ENCODE data around the gene SOCS6. TPM values are rescaled to one million over a fixed set of nuclear protein-coding genes. Genes with fewer than 3 reads are reported as not detected.

Gene SOCS6
- polyA plus RNA-seq, 1 of the 3 experiments (the other 2 are of a cell fraction), result 12.1 TPM

DNA sequence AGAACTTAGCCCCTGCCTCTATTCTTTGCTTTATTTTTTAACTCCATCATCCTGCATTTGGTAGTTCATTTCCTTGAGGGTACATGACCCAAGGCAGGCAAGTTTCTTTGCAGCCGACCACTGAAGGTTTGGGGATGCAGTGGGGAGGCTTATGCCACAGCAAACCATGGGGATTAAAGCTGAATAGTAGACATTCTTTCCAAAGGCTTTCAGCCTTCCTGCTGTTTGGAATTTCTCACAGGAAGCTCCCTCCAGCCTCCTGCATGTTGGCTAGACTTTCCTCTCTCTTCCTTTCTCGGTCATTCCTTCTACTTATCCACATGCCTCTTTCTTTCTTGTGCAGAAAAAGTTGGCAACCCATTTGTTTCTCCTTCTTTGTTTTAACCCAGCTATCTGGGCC is 77.3 kb downstream of the SOCS6 start:
- Histone ChIP-seq H3K27ac (ENCODE audit: low read depth in 2 of 2, low read length in 1 of 2) (no peak overlapping the region), H3K27me3 (ENCODE audit: insufficient read depth) (no peaks in the 10 kb centered on the region), H3K4me1 (ENCODE audit: control insufficient read depth in 1 of 2, insufficient read depth in 2 of 2, low read depth in 1 of 2, low read length in 1 of 2) (no peaks in the 10 kb centered on the region), H3F3A (replicated peaks; ENCODE audit: insufficient read depth) (peaks cover 3% of the 10 kb centered on the region), H2AFZ (ENCODE audit: low read depth) (no peak overlapping the region), H3K9me2 (no peaks in the 10 kb centered on the region), H3K9me3 (no peaks in the 10 kb centered on the region), H4K20me1 (ENCODE audit: insufficient read depth) (no peaks in the 10 kb centered on the region), H3K4me2 (no peak overlapping the region), H3K79me2 (ENCODE audit: insufficient read depth) (no peaks in the 10 kb centered on the region), H3K36me3 (replicated peaks in 1 of 2; ENCODE audit: control insufficient read depth in 1 of 2, insufficient read depth in 2 of 2, low read length in 1 of 2) (no peaks in the 10 kb centered on the region), H3K4me3 (ENCODE audit: low read depth in 2 of 2, low read length in 1 of 2) (no peak overlapping the region), H3K9ac (no peak overlapping the region)
- ChIA-PET POLR2A (no interaction called here), CTCF (interaction anchor here (1.1 kb wide), 1 partner anchor 10 kb away, joined by 4 read pairs; no protein-coding TSS in a partner anchor)
- DNase-seq, result no peak
- no peak for TF ChIP-seq TAF1 (IDR thresholded peaks at IDR 0.05; ENCODE audit: borderline replicate concordance, low read depth, low read length)
- TF ChIP-seq, protein P1, sequence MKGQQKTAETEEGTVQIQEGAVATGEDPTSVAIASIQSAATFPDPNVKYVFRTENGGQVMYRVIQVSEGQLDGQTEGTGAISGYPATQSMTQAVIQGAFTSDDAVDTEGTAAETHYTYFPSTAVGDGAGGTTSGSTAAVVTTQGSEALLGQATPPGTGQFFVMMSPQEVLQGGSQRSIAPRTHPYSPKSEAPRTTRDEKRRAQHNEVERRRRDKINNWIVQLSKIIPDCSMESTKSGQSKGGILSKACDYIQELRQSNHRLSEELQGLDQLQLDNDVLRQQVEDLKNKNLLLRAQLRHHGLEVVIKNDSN (IDR thresholded peaks at IDR 0.05; ENCODE audit: borderline replicate concordance, low read depth), result no peak
- TF ChIP-seq, protein P2, sequence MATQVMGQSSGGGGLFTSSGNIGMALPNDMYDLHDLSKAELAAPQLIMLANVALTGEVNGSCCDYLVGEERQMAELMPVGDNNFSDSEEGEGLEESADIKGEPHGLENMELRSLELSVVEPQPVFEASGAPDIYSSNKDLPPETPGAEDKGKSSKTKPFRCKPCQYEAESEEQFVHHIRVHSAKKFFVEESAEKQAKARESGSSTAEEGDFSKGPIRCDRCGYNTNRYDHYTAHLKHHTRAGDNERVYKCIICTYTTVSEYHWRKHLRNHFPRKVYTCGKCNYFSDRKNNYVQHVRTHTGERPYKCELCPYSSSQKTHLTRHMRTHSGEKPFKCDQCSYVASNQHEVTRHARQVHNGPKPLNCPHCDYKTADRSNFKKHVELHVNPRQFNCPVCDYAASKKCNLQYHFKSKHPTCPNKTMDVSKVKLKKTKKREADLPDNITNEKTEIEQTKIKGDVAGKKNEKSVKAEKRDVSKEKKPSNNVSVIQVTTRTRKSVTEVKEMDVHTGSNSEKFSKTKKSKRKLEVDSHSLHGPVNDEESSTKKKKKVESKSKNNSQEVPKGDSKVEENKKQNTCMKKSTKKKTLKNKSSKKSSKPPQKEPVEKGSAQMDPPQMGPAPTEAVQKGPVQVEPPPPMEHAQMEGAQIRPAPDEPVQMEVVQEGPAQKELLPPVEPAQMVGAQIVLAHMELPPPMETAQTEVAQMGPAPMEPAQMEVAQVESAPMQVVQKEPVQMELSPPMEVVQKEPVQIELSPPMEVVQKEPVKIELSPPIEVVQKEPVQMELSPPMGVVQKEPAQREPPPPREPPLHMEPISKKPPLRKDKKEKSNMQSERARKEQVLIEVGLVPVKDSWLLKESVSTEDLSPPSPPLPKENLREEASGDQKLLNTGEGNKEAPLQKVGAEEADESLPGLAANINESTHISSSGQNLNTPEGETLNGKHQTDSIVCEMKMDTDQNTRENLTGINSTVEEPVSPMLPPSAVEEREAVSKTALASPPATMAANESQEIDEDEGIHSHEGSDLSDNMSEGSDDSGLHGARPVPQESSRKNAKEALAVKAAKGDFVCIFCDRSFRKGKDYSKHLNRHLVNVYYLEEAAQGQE (IDR thresholded peaks at IDR 0.05; ENCODE audit: low read depth, low read length), result no peak
- no peak for TF ChIP-seq RCOR1 (IDR thresholded peaks at IDR 0.05; ENCODE audit: low read length)
- TF ChIP-seq JUND (IDR thresholded peaks at IDR 0.05), result no peak
- no peak for TF ChIP-seq RFX5 (IDR thresholded peaks at IDR 0.05; ENCODE audit: low read length)
- TF ChIP-seq TEAD4 (IDR thresholded peaks at IDR 0.05; ENCODE audit: borderline replicate concordance, insufficient read depth), result no peak
- TF ChIP-seq, protein P3, sequence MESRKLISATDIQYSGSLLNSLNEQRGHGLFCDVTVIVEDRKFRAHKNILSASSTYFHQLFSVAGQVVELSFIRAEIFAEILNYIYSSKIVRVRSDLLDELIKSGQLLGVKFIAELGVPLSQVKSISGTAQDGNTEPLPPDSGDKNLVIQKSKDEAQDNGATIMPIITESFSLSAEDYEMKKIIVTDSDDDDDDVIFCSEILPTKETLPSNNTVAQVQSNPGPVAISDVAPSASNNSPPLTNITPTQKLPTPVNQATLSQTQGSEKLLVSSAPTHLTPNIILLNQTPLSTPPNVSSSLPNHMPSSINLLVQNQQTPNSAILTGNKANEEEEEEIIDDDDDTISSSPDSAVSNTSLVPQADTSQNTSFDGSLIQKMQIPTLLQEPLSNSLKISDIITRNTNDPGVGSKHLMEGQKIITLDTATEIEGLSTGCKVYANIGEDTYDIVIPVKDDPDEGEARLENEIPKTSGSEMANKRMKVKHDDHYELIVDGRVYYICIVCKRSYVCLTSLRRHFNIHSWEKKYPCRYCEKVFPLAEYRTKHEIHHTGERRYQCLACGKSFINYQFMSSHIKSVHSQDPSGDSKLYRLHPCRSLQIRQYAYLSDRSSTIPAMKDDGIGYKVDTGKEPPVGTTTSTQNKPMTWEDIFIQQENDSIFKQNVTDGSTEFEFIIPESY (IDR thresholded peaks at IDR 0.05; ENCODE audit: borderline replicate concordance, low read depth), result no peak
- no peak for TF ChIP-seq RAD21 (IDR thresholded peaks at IDR 0.05; ENCODE audit: low read length)
- 78% methylated on average over 2 of the region's 2 CpGs for WGBS (ENCODE audit: low lambda C conversion rate)

DNA sequence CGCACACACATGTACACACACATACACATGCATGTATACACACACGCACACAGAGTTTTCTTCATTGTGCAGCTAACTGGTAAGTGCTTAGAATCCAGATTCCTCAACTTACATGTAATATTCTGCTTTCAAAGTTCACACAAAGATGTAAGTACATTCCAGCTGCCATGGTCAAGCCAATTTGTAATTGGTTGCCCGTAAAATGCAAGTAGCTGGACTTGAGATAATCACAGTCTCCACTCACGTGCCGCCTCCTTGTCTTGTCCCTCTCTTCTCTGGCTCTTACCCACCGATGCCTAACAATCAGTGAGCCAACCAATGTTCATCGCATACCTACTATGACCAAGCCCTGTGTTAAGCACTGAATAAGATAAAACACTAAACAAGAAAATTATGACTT is 77.8 kb downstream of the SOCS6 start:
- no peaks in the 10 kb centered on the region for H4K20me1 ChIP-seq (ENCODE audit: insufficient read depth)
- WGBS (ENCODE audit: low lambda C conversion rate), result 89% methylated on average over 7 of the region's 7 CpGs
- no peak overlapping the region for H3K4me3 ChIP-seq (ENCODE audit: low read depth in 2 of 2, low read length in 1 of 2)
- no peaks in the 10 kb centered on the region for H3K36me3 ChIP-seq (replicated peaks in 1 of 2; ENCODE audit: control insufficient read depth in 1 of 2, insufficient read depth in 2 of 2, low read length in 1 of 2)
- no peak overlapping the region for H3K27ac ChIP-seq (ENCODE audit: low read depth in 2 of 2, low read length in 1 of 2)
- H3K4me2 ChIP-seq, result no peak overlapping the region
- no peaks in the 10 kb centered on the region for H3K4me1 ChIP-seq (ENCODE audit: control insufficient read depth in 1 of 2, insufficient read depth in 2 of 2, low read depth in 1 of 2, low read length in 1 of 2)
- H3K9me3 ChIP-seq, result no peaks in the 10 kb centered on the region
- no peak overlapping the region for H2AFZ ChIP-seq (ENCODE audit: low read depth)
- peaks cover 3% of the 10 kb centered on the region for H3F3A ChIP-seq (replicated peaks; ENCODE audit: insufficient read depth)
- H3K79me2 ChIP-seq (ENCODE audit: insufficient read depth), result no peaks in the 10 kb centered on the region
- no peaks in the 10 kb centered on the region for H3K9me2 ChIP-seq
- H3K9ac ChIP-seq, result no peak overlapping the region
- no peak for DNase-seq
- ChIA-PET CTCF (no interaction called here), POLR2A (no interaction called here)
- no peaks in the 10 kb centered on the region for H3K27me3 ChIP-seq (ENCODE audit: insufficient read depth)
- TF ChIP-seq CHD2 (IDR thresholded peaks at IDR 0.05; ENCODE audit: low read length, partially characterized antibody), result no peak
- TF ChIP-seq, protein P3 (IDR thresholded peaks at IDR 0.05; ENCODE audit: borderline replicate concordance, low read depth), result no peak
- no peak for TF ChIP-seq RXRA (IDR thresholded peaks at IDR 0.05; ENCODE audit: borderline replicate concordance, low read depth)
- TF ChIP-seq, protein P4, sequence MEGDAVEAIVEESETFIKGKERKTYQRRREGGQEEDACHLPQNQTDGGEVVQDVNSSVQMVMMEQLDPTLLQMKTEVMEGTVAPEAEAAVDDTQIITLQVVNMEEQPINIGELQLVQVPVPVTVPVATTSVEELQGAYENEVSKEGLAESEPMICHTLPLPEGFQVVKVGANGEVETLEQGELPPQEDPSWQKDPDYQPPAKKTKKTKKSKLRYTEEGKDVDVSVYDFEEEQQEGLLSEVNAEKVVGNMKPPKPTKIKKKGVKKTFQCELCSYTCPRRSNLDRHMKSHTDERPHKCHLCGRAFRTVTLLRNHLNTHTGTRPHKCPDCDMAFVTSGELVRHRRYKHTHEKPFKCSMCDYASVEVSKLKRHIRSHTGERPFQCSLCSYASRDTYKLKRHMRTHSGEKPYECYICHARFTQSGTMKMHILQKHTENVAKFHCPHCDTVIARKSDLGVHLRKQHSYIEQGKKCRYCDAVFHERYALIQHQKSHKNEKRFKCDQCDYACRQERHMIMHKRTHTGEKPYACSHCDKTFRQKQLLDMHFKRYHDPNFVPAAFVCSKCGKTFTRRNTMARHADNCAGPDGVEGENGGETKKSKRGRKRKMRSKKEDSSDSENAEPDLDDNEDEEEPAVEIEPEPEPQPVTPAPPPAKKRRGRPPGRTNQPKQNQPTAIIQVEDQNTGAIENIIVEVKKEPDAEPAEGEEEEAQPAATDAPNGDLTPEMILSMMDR (IDR thresholded peaks at IDR 0.05), result no peak
- TF ChIP-seq TCF12 (IDR thresholded peaks at IDR 0.05), result no peak
- TF ChIP-seq FOSL2 (IDR thresholded peaks at IDR 0.05; ENCODE audit: borderline replicate concordance, low read depth), result no peak
- no peak for TF ChIP-seq FOXM1 (IDR thresholded peaks at IDR 0.05; ENCODE audit: low read depth)
- TF ChIP-seq RCOR1 (IDR thresholded peaks at IDR 0.05; ENCODE audit: low read length), result no peak
- no peak for TF ChIP-seq ELF1 (IDR thresholded peaks at IDR 0.05)
- no peak for TF ChIP-seq RAD21 (IDR thresholded peaks at IDR 0.05; ENCODE audit: low read length)
